ENCODE results near the gene ZC3H7B. TPM values are rescaled to one million over a fixed set of nuclear protein-coding genes. Genes with fewer than 3 reads are reported as not detected.

Gene ZC3H7B, protein sequence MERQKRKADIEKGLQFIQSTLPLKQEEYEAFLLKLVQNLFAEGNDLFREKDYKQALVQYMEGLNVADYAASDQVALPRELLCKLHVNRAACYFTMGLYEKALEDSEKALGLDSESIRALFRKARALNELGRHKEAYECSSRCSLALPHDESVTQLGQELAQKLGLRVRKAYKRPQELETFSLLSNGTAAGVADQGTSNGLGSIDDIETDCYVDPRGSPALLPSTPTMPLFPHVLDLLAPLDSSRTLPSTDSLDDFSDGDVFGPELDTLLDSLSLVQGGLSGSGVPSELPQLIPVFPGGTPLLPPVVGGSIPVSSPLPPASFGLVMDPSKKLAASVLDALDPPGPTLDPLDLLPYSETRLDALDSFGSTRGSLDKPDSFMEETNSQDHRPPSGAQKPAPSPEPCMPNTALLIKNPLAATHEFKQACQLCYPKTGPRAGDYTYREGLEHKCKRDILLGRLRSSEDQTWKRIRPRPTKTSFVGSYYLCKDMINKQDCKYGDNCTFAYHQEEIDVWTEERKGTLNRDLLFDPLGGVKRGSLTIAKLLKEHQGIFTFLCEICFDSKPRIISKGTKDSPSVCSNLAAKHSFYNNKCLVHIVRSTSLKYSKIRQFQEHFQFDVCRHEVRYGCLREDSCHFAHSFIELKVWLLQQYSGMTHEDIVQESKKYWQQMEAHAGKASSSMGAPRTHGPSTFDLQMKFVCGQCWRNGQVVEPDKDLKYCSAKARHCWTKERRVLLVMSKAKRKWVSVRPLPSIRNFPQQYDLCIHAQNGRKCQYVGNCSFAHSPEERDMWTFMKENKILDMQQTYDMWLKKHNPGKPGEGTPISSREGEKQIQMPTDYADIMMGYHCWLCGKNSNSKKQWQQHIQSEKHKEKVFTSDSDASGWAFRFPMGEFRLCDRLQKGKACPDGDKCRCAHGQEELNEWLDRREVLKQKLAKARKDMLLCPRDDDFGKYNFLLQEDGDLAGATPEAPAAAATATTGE
- total RNA-seq: 43.6 and 53.6 TPM in 2 replicates

DNA sequence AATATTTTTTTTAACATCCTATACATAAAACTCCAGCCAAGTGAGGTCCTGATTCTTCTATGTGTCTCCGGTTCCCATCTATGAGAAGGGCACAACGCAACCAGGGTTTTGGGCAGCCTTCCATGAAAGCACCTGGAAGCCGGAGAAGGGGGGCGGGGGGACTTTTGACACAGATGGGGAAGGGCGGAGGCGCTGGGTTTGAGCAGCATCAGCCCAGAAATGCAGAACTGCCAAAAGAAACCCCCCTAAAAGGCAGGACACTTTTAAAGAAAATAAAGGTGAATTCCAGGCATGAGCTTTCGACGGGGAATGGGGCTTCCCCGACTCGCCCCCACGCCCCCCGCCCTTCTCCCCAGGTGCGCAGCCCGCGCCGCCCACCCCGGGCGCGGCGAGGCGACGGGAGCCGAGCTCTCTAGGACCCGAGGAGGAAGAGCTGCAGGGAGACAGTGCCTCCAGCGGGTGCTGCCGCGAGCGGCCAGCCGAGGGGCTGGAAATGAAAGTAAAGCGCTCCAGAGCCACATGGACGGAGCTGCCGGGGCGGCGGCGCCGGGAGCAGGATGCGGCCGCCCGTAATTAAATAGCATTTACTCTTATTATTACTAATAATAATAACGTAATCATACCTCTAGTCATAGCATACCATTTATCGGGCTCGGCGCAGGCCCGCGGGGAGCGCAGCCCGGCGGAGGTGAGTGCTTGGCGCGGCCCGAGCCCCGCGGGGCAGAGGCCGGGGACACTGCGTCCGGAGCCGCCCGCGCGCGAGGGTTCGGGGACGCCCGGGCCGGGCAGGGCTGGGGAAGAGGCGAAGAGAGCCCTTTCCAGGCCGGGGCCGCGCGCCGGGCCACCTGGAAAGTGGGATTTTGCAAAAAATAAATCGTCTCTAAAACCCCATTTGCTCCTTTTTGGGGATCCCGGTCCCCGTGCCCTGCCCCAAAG, at the start of gene ZC3H7B:
ZC3H7B (plus strand) TSS at position 441 of the 936 bp plus-strand sequence. CDS start 19,136 bp downstream, outside the sequence.
- peak; percentile 100 for DNase-seq (ENCODE audit: insufficient read length, low spot score, missing footprints)
- H3K27ac ChIP-seq (ENCODE audit: low read depth, low read length): peak within 1 kb of the TSS; percentile 74
- H3K4me3 ChIP-seq (ENCODE audit: insufficient read depth, low read length): peak within 1 kb of the TSS; percentile 90
- no peaks in the 10 kb centered on the region for H3K9me3 ChIP-seq (ENCODE audit: low read depth, low read length)
- peaks cover 28% of the 10 kb centered on the region for H3K4me1 ChIP-seq (ENCODE audit: insufficient read depth, low read length)
- peaks cover 15% of the 10 kb centered on the region for H4K20me1 ChIP-seq (ENCODE audit: insufficient read depth, low read length)
- peaks cover 59% of the 10 kb centered on the region for H3K79me2 ChIP-seq (ENCODE audit: insufficient read depth, low read length)
- H3K27me3 ChIP-seq (ENCODE audit: insufficient read depth, low read length): no peaks in the 10 kb centered on the region
- peak within 1 kb of the TSS; percentile 90 for H3K4me2 ChIP-seq (ENCODE audit: insufficient read depth, low read length)
- TF ChIP-seq, protein P1, sequence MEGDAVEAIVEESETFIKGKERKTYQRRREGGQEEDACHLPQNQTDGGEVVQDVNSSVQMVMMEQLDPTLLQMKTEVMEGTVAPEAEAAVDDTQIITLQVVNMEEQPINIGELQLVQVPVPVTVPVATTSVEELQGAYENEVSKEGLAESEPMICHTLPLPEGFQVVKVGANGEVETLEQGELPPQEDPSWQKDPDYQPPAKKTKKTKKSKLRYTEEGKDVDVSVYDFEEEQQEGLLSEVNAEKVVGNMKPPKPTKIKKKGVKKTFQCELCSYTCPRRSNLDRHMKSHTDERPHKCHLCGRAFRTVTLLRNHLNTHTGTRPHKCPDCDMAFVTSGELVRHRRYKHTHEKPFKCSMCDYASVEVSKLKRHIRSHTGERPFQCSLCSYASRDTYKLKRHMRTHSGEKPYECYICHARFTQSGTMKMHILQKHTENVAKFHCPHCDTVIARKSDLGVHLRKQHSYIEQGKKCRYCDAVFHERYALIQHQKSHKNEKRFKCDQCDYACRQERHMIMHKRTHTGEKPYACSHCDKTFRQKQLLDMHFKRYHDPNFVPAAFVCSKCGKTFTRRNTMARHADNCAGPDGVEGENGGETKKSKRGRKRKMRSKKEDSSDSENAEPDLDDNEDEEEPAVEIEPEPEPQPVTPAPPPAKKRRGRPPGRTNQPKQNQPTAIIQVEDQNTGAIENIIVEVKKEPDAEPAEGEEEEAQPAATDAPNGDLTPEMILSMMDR (IDR thresholded peaks at IDR 0.05; ENCODE audit: extremely low read depth, low read depth, low read length): peak; percentile 33
- peak within 1 kb of the TSS; percentile 71 for H2AFZ ChIP-seq (ENCODE audit: low read length)
- H3K36me3 ChIP-seq (ENCODE audit: insufficient read depth, low read length): no peaks in the 10 kb centered on the region

DNA sequence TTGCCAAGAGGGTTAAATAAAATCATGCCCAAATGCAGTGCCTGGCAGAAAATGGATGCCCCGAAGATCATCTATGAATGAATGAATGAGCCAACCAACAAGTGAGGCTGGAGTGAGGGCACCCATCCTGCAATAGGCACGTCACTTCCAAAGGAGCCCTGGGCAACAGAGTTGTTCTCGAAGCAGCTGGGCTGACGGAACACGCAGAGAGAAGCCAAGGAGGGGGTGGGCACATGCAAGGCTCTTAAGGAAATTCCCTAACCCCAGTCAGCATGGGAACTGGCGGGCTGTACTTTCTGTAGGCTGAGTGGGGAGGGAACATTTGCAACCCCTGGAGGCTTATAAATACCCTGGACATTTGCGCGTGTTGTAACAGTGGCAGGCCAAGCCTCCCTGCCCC, 49.0 kb upstream of the ZC3H7B start:
- H3K79me2 ChIP-seq (ENCODE audit: insufficient read depth, low read length): peaks cover 11% of the 10 kb centered on the region
- DNase-seq (ENCODE audit: insufficient read length, low spot score, missing footprints): peak; percentile 72
- no peak overlapping the region for H3K4me3 ChIP-seq (ENCODE audit: insufficient read depth, low read length)
- no peak overlapping the region for H2AFZ ChIP-seq (ENCODE audit: low read length)
- no peaks in the 10 kb centered on the region for H3K27me3 ChIP-seq (ENCODE audit: insufficient read depth, low read length)
- peaks cover 22% of the 10 kb centered on the region for H4K20me1 ChIP-seq (ENCODE audit: insufficient read depth, low read length)
- TF ChIP-seq, protein P1 (IDR thresholded peaks at IDR 0.05; ENCODE audit: extremely low read depth, low read depth, low read length): no peak
- H3K4me2 ChIP-seq (ENCODE audit: insufficient read depth, low read length): no peak overlapping the region
- H3K9me3 ChIP-seq (ENCODE audit: low read depth, low read length): no peaks in the 10 kb centered on the region
- no peaks in the 10 kb centered on the region for H3K4me1 ChIP-seq (ENCODE audit: insufficient read depth, low read length)
- H3K36me3 ChIP-seq (ENCODE audit: insufficient read depth, low read length): peaks cover 85% of the 10 kb centered on the region
- H3K27ac ChIP-seq (ENCODE audit: low read depth, low read length): no peak overlapping the region

DNA sequence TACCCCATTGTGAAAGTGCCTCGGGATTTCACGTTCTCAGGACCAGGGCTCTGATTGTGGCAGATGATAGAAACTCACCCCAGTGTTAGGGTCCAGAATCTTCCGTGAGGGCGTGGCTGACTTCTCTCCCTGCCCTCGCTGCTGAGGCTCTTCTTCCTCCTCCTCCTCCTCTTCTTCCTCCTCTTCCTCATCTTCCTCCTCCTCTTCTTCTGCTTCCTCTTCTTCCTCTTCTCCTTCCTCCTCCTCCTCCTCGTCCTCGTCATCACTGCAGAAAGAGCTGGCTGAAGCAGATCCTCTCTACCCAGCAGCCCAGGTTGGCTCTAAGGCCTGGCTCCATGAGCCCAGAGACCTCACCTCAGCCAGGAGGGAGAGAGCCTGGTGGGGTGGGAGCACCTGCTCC, 47.1 kb upstream of the ZC3H7B start:
- H3K79me2 ChIP-seq (ENCODE audit: insufficient read depth, low read length): peaks cover 13% of the 10 kb centered on the region
- no peaks in the 10 kb centered on the region for H3K4me1 ChIP-seq (ENCODE audit: insufficient read depth, low read length)
- no peak overlapping the region for H3K4me2 ChIP-seq (ENCODE audit: insufficient read depth, low read length)
- DNase-seq (ENCODE audit: insufficient read length, low spot score, missing footprints): peak; percentile 38
- TF ChIP-seq, protein P1 (IDR thresholded peaks at IDR 0.05; ENCODE audit: extremely low read depth, low read depth, low read length): no peak
- no peak overlapping the region for H2AFZ ChIP-seq (ENCODE audit: low read length)
- peaks cover 85% of the 10 kb centered on the region for H3K36me3 ChIP-seq (ENCODE audit: insufficient read depth, low read length)
- no peaks in the 10 kb centered on the region for H3K27me3 ChIP-seq (ENCODE audit: insufficient read depth, low read length)
- no peaks in the 10 kb centered on the region for H3K9me3 ChIP-seq (ENCODE audit: low read depth, low read length)
- no peak overlapping the region for H3K27ac ChIP-seq (ENCODE audit: low read depth, low read length)
- no peak overlapping the region for H3K4me3 ChIP-seq (ENCODE audit: insufficient read depth, low read length)
- H4K20me1 ChIP-seq (ENCODE audit: insufficient read depth, low read length): peaks cover 17% of the 10 kb centered on the region
